Activated effector memory CD4-positive, alpha-beta T cell treated with Interleukin-2 at 50 U/mL for 16 hours (primary cell): ENCODE data around the gene GDPD2.
"Not testable (repeated sequence)": the region's sequence is repeated elsewhere in the genome, so short reads cannot be mapped to it uniquely, and the experiment has no call there.

Source experiments
- DNase-seq: peaks from one replicate; pipeline ENCODE4 v3.0.0-alpha.2; 2020

GDPD2 gene, protein sequence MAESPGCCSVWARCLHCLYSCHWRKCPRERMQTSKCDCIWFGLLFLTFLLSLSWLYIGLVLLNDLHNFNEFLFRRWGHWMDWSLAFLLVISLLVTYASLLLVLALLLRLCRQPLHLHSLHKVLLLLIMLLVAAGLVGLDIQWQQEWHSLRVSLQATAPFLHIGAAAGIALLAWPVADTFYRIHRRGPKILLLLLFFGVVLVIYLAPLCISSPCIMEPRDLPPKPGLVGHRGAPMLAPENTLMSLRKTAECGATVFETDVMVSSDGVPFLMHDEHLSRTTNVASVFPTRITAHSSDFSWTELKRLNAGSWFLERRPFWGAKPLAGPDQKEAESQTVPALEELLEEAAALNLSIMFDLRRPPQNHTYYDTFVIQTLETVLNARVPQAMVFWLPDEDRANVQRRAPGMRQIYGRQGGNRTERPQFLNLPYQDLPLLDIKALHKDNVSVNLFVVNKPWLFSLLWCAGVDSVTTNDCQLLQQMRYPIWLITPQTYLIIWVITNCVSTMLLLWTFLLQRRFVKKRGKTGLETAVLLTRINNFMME

GRCh38 chrX:70422851-70423341 lies at the start of gene GDPD2:
Gene GDPD2 (plus strand): TSS chrX:70423314. CDS start chrX:70424985, 1,671 bp downstream.
- DNase-seq = no peak

DNA sequence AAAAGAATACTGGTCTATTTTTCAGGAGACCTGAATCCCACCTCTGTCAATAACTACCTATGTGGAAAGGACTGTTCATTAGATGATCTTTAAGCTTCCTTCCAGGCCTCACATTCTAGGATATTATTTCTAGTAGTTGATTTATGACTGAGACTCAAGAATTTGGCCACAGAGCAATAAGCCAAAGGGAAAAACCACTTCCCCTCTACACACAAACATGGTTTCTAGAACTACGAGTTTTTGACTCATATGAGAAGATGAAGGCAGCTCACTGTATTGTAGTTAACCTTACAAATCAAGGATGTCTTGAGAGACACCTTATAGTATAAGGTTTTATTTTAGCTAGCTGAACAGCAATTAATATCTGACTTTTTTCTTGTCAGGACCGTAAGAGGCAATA lies 36.9 kb upstream of the GDPD2 start:
- no peak for DNase-seq

- DNase-seq = no peak
These were observed 24.2 kb upstream of the GDPD2 start for GRCh38 chrX:70398899-70399298.

DNA sequence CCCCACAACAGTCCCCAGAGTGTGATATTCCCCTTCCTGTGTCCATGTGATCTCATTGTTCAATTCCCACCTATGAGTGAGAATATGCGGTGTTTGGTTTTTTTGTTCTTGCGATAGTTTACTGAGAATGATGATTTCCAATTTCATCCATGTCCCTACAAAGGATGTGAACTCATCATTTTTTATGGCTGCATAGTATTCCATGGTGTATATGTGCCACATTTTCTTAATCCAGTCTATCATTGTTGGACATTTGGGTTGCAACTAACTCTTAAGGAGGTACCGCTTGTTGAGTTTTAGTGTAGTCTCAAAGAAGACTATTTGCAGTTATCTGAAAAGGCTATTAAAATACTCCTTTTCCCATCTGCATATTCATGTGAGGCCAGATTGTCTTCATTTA lies 22.9 kb upstream of the GDPD2 start:
- DNase-seq = not testable (repeated sequence)

DNA sequence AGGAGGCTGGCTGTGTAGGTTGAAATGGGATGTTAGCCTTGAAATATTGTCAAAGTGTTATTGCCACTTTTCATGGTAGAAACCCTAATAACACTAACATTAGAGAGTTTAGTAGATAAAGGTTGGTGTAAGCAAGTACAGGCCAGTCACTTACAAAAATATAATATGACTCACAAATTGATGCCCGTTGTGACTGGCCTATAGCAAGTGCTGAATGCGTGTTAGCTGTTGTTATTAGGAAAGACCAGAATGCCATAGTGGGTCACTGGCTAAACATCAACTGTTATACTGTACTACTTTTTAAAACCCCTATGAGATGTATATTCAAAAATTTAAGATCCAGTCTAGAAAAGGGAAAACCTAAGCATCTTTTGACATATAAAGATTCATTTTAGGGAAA lies 20.4 kb upstream of the GDPD2 start:
- DNase-seq = no peak

- DNase-seq = no peak
These were observed 18.1 kb upstream of the GDPD2 start for GRCh38 chrX:70405003-70405402.

GRCh38 chrX:70410921-70411320 lies 12.2 kb upstream of the GDPD2 start:
- DNase-seq = no peak

DNA sequence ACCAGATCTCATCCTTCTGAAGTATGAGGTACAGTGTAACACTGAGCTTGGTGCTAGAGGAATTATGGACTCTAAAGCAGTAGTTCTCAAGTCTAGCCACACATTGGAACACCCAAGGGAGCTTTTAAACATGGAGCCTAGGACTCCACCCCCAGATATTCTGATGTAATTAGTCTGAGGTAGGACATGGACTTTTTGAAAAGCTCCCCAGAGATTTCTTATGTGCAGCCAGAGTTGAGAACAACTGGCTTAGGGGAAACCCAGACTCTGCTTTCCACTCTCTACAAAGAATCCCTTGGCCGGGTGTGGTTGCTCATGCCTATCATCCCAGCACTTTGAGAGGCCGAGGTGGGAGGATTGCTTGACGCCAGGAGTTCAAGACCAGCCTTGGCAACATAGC lies 11.6 kb upstream of the GDPD2 start:
- DNase-seq = no peak

DNA sequence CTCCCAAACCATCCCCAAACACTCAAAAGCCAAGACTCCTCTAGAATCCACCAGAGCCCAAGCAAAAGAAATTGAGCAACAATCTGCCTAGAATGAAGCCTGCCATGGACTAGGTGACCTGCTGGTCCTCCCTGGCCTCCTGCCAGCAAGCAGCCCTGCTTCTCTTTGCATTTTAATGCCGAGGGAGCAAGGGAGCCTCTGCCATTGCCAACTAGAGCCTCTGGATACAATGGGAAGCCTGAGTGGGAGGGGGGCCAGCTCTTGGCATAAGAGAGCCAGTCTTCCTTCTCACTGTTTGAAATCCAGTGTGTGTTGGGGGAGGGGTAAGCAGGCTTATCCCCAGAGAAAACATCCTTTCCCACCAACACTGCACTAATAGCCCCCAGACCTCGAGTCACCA lies 1.5 kb upstream of the GDPD2 start:
- no peak for DNase-seq

DNA sequence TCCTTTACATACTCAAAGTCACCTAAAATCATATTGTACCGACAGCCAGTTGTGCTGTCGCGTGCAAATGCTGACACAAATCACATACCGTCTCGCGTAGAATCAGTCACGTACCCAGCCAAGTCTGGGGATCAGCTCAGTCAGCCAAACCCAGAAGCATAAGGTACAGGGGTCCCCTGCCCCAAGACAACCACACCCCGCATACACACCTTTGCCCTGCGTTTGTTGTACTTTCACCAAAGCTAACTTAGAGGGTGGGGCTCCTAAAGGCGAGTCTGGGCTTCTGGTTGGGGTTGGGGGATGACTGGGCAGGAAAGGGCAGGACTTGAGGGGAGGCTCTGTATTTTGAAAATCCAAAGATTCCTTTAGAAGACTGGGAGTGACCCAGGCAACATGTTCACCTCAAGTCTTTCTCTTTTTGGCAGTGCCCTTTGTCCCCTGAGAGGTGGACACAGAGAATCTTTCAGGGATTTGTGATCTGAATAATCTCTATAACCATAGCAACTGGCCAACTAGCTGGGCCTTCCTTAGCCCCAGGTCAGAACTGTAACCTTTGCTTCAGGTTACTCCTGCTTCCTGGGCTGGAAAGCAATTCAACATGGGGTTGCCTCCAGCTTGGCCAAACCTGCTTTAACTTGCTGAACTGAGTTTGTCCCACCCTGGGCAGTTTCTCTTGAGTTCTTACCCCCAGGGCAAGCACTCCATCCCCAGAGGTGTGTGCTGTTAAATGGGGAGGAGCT lies 992 bp downstream of the GDPD2 start:
- no peak for DNase-seq

DNA sequence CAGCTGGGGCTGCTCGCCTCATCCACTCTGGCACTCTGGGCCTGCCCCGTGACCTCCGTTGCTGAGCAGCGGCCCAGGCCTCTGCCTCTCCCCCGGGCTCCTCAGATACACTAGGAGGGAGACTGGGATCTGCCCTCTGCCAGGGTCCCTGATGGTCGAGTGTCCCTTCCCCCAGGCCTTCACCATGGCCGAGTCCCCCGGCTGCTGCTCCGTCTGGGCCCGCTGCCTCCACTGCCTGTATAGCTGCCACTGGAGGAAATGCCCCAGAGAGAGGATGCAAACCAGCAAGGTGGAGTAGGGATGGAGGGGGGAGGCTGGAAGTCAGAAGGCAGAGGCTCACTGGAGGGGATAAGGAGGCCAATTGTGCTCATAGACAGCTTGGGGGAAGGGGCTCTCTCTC lies 1.7 kb downstream of the GDPD2 start:
- no peak for DNase-seq

DNA sequence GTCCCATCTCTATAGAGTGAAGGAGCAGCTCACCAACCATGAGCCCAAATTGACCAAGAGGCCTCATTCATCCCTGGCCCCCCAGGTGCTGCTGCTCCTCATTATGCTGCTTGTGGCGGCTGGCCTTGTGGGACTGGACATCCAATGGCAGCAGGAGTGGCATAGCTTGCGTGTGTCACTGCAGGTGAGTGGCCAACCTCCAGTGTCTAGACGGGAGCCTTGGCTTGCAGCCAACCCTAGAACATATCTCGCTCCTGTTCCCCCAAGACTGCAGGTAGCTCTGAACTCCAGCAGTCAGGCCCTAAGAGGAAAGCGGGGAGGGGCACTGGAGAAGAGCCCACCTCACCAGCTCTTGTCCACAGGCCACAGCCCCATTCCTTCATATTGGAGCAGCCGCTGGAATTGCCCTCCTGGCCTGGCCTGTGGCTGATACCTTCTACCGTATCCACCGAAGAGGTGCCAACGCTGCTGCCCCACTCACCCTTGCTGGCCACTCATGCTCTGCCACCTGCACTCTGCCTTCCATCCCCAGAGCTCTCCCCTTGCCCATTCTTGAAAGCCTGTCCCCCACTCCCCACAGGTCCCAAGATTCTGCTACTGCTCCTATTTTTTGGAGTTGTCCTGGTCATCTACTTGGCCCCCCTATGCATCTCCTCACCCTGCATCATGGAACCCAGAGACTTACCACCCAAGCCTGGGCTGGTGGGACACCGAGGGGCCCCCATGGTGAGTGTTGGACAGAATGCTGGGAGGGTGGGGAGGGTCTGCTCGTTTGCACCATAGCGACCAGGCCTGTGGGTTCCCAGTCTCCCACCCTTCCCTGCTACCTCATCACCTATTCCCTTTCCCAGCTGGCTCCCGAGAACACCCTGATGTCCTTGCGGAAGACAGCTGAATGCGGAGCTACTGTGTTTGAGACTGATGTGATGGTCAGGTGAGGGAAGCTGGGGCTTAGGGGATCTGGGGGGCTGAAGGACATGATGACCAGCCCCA lies 3.5 kb downstream of the GDPD2 start:
- DNase-seq = no peak

DNA sequence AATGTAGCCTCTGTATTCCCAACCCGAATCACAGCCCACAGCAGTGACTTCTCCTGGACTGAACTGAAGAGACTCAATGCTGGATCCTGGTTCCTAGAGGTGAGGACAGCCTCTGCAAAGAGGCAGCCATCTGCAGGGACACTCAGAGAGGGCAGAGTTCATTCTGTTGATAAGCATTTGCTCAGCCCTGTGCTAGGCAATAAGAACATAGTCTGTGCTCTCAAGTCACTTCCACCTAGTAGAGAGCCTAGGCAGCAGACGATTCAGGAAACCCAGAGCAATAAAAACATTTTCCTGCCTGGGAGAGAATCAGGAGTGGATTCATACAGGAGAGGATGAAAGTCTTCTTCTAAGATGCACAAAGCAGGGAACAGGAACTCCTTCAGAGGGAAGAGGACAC lies 4.3 kb downstream of the GDPD2 start:
- DNase-seq = no peak

GRCh38 chrX:70429759-70430158 lies 6.6 kb downstream of the GDPD2 start:
- DNase-seq = no peak

GRCh38 chrX:70432936-70433847 lies 10.1 kb downstream of the GDPD2 start:
- DNase-seq = no peak

- DNase-seq = peak; percentile 67
These were observed 10.8 kb downstream of the GDPD2 start for GRCh38 chrX:70433848-70434351.

- peak; percentile 55 for DNase-seq
These were observed 11.3 kb downstream of the GDPD2 start for GRCh38 chrX:70434352-70434866.

DNA sequence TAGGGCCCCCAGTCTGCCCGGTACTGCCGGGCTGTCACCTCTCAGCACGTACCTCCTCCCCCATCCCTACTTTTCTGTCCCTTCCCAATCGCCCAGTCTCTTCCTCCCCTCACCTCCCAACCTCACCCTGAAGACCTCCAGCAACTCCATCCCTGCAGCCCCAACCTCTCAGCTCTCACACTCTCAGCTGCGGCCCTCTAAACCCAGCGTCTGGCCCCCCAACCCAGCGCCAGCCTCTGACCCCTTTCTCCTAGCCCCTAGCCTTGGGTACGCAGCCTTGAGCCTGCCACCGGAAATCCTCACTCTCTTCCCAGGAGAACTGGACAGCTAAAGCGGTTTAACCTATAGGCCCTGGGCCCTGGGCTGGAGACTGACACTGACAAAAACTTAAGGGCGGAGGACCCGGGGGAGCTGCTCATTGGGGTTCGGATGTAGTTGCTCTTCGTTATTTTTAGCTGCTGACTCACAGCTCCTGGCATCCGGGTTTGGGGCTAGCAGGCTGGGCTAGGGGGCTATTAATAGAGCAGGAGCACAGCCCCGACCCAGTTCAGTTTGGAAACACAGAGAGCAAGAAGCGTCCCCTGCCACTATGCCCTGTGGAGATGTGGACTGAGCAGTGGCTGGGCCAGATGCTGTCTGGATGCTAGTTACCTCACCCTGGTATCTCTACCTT lies 11.9 kb downstream of the GDPD2 start:
- DNase-seq = no peak

DNA sequence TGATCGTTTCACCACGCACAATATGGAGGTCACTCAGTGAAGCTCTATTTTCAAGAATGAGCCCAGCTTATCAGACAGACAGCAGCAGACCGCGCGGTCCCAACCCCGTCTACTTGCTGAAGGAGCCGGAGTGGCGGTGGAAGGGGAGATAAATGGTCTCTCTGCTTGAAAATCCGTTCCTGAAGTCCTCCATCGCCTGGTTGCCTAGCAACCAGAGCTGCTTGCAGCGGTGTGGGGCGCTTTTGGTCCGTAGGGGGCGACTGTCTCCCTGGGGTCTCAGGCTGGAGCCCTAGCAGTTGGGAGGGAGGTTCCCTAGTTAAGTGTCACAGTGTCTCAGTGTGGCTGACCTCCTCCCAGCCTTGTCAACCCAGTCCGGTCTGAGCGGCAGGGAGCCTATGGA lies 13.2 kb downstream of the GDPD2 start:
- no peak for DNase-seq

DNA sequence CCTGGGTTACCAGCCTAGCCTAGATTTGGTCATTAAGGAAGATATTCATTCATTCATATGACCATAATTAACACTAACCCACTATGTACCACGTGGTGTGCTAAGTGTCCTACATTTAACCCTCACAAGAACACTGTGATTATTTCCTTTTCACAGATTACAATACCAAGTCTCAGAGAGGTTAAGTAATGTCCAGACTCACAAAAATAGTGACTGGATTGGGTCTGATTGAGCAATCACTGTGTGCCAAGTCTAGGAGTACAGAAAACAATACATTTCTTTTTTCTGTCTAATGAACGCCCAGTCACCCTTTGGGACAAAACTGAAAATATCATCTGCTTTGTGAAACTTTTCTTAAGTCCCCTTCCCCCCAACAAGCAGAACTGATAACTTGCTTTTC lies 13.9 kb downstream of the GDPD2 start:
- no peak for DNase-seq
